ENCODE results near the gene MXD4. TPM values are rescaled to one million over a fixed set of nuclear protein-coding genes. Genes with fewer than 3 reads are reported as not detected.

The MXD4 gene
- polyA plus RNA-seq, 1 donor (not counting 4 experiments of a cell fraction or from before 2014, with no cell fraction given) = 26.0 TPM

- Histone ChIP-seq H4K20me1 (ENCODE audit: control insufficient read depth, extremely low read depth, insufficient read depth, low read length) (peaks cover 4% of the 10 kb centered on the region), H3K27me3 (ENCODE audit: control insufficient read depth, extremely low read depth, insufficient read depth, low read length) (no peaks in the 10 kb centered on the region), H3K9me3 (ENCODE audit: control insufficient read depth, low read depth, low read length) (no peaks in the 10 kb centered on the region), H3K9ac (ENCODE audit: control insufficient read depth, extremely low read depth, insufficient read depth, low read length) (no peak overlapping the region), H3K4me2 (ENCODE audit: control insufficient read depth, extremely low read depth, insufficient read depth, low read depth, low read length) (no peak overlapping the region), H3K4me1 (ENCODE audit: control insufficient read depth, extremely low read depth, insufficient read depth, low read length) (peaks cover 10% of the 10 kb centered on the region), H3K4me3 (ENCODE audit: control insufficient read depth in 2 of 3, extremely low read depth in 1 of 3, insufficient read depth in 2 of 3, low read depth in 1 of 3, low read length in 3 of 3) (no peak overlapping the region), H3K36me3 (ENCODE audit: control insufficient read depth in 2 of 2, extremely low read depth in 1 of 2, insufficient read depth in 2 of 2, low read length in 2 of 2) (peaks cover 0 to 2% of the 10 kb centered on the region in 2 experiments), H3K9me1 (ENCODE audit: control insufficient read depth, extremely low read depth, insufficient read depth, low read length) (no peaks in the 10 kb centered on the region), H2AFZ (ENCODE audit: control insufficient read depth, low read length) (no peak overlapping the region), H3K79me2 (ENCODE audit: control insufficient read depth, insufficient read depth, low read length) (peaks cover 10% of the 10 kb centered on the region), H3K27ac (ENCODE audit: control insufficient read depth, insufficient read depth, low read length) (no peak overlapping the region)
- no peak for DNase-seq (ENCODE audit: low read depth, low spot score)
- TF ChIP-seq CTCF (optimal IDR thresholded peaks at IDR 0.05 in 1 of 3, IDR thresholded peaks at IDR 0.05 in 1 of 3, conservative IDR thresholded peaks at IDR 0.05 in 1 of 3; ENCODE audit: extremely low read depth in 1 of 3, insufficient read depth in 2 of 3, low read length in 3 of 3) (no peak), EZH2 (IDR thresholded peaks at IDR 0.05; ENCODE audit: low read length) (no peak)
- FAIRE-seq = no peak
- dilution Hi-C loops (cut with MboI; ENCODE audit: extremely low pct_ligation_motif_present, low sequenced_read_pairs) = no loop called here
Measured at GRCh38 chr4:2263926-2264321, 2.0 kb upstream of the MXD4 start.

GRCh38 chr4:2262944-2263250, 988 bp upstream of the MXD4 start:
- TF ChIP-seq CTCF (optimal IDR thresholded peaks at IDR 0.05 in 1 of 3, IDR thresholded peaks at IDR 0.05 in 1 of 3, conservative IDR thresholded peaks at IDR 0.05 in 1 of 3; ENCODE audit: extremely low read depth in 1 of 3, insufficient read depth in 2 of 3, low read length in 3 of 3) = no peak
- no peak for TF ChIP-seq EZH2 (IDR thresholded peaks at IDR 0.05; ENCODE audit: low read length)

More at GRCh38 chr4:2262944-2263250, 988 bp upstream of the MXD4 start:
- DNase-seq (ENCODE audit: low read depth, low spot score) (no peak), FAIRE-seq (no peak)
- peaks cover 4% of the 10 kb centered on the region for H4K20me1 ChIP-seq (ENCODE audit: control insufficient read depth, extremely low read depth, insufficient read depth, low read length)
- H3K79me2 ChIP-seq (ENCODE audit: control insufficient read depth, insufficient read depth, low read length) = peaks cover 10% of the 10 kb centered on the region
- H3K36me3 ChIP-seq (ENCODE audit: control insufficient read depth in 2 of 2, extremely low read depth in 1 of 2, insufficient read depth in 2 of 2, low read length in 2 of 2) = peaks cover 0 to 2% of the 10 kb centered on the region in 2 experiments
- peak overlapping the region; percentile 87 for H3K4me2 ChIP-seq (ENCODE audit: control insufficient read depth, extremely low read depth, insufficient read depth, low read depth, low read length)
- H3K4me3 ChIP-seq (ENCODE audit: control insufficient read depth in 2 of 3, extremely low read depth in 1 of 3, insufficient read depth in 2 of 3, low read depth in 1 of 3, low read length in 3 of 3) = peak overlapping the region; percentile 53 to 69 (median 66)
- H2AFZ ChIP-seq (ENCODE audit: control insufficient read depth, low read length) = peak overlapping the region; percentile 78
- peak overlapping the region; percentile 67 for H3K9ac ChIP-seq (ENCODE audit: control insufficient read depth, extremely low read depth, insufficient read depth, low read length)
- H3K9me1 ChIP-seq (ENCODE audit: control insufficient read depth, extremely low read depth, insufficient read depth, low read length) = no peaks in the 10 kb centered on the region
- no peak overlapping the region for H3K27ac ChIP-seq (ENCODE audit: control insufficient read depth, insufficient read depth, low read length)
- H3K4me1 ChIP-seq (ENCODE audit: control insufficient read depth, extremely low read depth, insufficient read depth, low read length) = peaks cover 10% of the 10 kb centered on the region
- dilution Hi-C loops (cut with MboI; ENCODE audit: extremely low pct_ligation_motif_present, low sequenced_read_pairs) = no loop called here
- H3K9me3 ChIP-seq (ENCODE audit: control insufficient read depth, low read depth, low read length) = no peaks in the 10 kb centered on the region
- no peaks in the 10 kb centered on the region for H3K27me3 ChIP-seq (ENCODE audit: control insufficient read depth, extremely low read depth, insufficient read depth, low read length)

Data from keratinocyte (primary cell).